ENCODE results near the gene CRKL. TPM values are rescaled to one million over a fixed set of nuclear protein-coding genes. Genes with fewer than 3 reads are reported as not detected.

The CRKL gene, protein sequence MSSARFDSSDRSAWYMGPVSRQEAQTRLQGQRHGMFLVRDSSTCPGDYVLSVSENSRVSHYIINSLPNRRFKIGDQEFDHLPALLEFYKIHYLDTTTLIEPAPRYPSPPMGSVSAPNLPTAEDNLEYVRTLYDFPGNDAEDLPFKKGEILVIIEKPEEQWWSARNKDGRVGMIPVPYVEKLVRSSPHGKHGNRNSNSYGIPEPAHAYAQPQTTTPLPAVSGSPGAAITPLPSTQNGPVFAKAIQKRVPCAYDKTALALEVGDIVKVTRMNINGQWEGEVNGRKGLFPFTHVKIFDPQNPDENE
- polyA plus RNA-seq (2013) = 31.5 TPM

GRCh38 chr22:20916916-20917810 lies at the start of gene CRKL:
TSS of gene CRKL (plus strand) at chr22:20917407. CDS start at chr22:20917935, 528 bp downstream.
- CTCF ChIA-PET = interaction anchor here (1.6 kb wide), 1 partner anchor 25 kb away, joined by 5 read pairs; no protein-coding TSS in a partner anchor
- Histone ChIP-seq H3K9me3 (ENCODE audit: control extremely low read depth in 1 of 5, control insufficient read depth in 4 of 5, insufficient read depth in 2 of 5, low read depth in 1 of 5, low read length in 4 of 5) (no peaks in the 10 kb centered on the region), H3K27me3 (replicated peaks in 2 of 5; ENCODE audit: control insufficient read depth in 4 of 5, insufficient read depth in 5 of 5, low read length in 4 of 5) (no peaks in the 10 kb centered on the region), H3K4me3 (ENCODE audit: control insufficient read depth in 1 of 7, extremely low read depth in 1 of 7, insufficient read depth in 4 of 7, low read depth in 2 of 7, low read length in 6 of 7) (peak within 1 kb of the TSS; percentile 92 to 99 (median 98)), H3K36me3 (ENCODE audit: control insufficient read depth in 4 of 4, insufficient read depth in 4 of 4, low read length in 3 of 4) (peaks cover 0 to 10% (median under 1%) of the 10 kb centered on the region in 4 experiments), H3K4me1 (ENCODE audit: control extremely low read depth in 1 of 4, control insufficient read depth in 4 of 4, insufficient read depth in 4 of 4, low read length in 3 of 4) (peaks cover 12 to 35% (median 27%) of the 10 kb centered on the region in 4 experiments), H3K27ac (ENCODE audit: insufficient read depth in 1 of 2, low read depth in 1 of 2, low read length in 2 of 2, poor library complexity in 1 of 2, severe bottlenecking in 2 of 2) (peak within 1 kb of the TSS; percentile 88 to 96)
- 0% methylated on average over 73 of the region's 92 CpGs for WGBS (ENCODE audit: insufficient coverage)
- POLR2A ChIA-PET = interaction anchor here (0.5 to 1.2 kb wide), 5 partner anchors 10 to 87 kb away, joined by 3 to 7 read pairs (median 3); no protein-coding TSS in a partner anchor
- peak; percentile 97 to 99 (median 98) for DNase-seq

- WGBS (ENCODE audit: insufficient coverage) = 87% methylated on average over 6 of the region's 7 CpGs
- no peak overlapping the region for H3K4me3 ChIP-seq (ENCODE audit: control insufficient read depth in 1 of 7, extremely low read depth in 1 of 7, insufficient read depth in 4 of 7, low read depth in 2 of 7, low read length in 6 of 7)
- CTCF ChIA-PET = interaction anchor here (0.6 to 3.0 kb wide), 12 partner anchors 9 to 43 kb away, joined by 3 to 17 read pairs (median 3); partner anchors contain the start of gene SNAP29
- no peaks in the 10 kb centered on the region for H3K27me3 ChIP-seq (replicated peaks in 2 of 5; ENCODE audit: control insufficient read depth in 4 of 5, insufficient read depth in 5 of 5, low read length in 4 of 5)
- H3K36me3 ChIP-seq (ENCODE audit: control insufficient read depth in 4 of 4, insufficient read depth in 4 of 4, low read length in 3 of 4) = peaks cover 2 to 36% (median 16%) of the 10 kb centered on the region in 4 experiments
- H3K4me1 ChIP-seq (ENCODE audit: control extremely low read depth in 1 of 4, control insufficient read depth in 4 of 4, insufficient read depth in 4 of 4, low read length in 3 of 4) = peaks cover 0 to 30% (median 16%) of the 10 kb centered on the region in 4 experiments
- H3K27ac ChIP-seq (ENCODE audit: insufficient read depth in 1 of 2, low read depth in 1 of 2, low read length in 2 of 2, poor library complexity in 1 of 2, severe bottlenecking in 2 of 2) = peak overlapping the region in 1 of 2 experiments; percentile 85
- POLR2A ChIA-PET = interaction anchor here (1.0 kb wide), 1 partner anchor 12 kb away, joined by 4 read pairs; no protein-coding TSS in a partner anchor
- no peaks in the 10 kb centered on the region for H3K9me3 ChIP-seq (ENCODE audit: control extremely low read depth in 1 of 5, control insufficient read depth in 4 of 5, insufficient read depth in 2 of 5, low read depth in 1 of 5, low read length in 4 of 5)
- DNase-seq = no peak
Observed at GRCh38 chr22:20868025-20868962, 48.9 kb upstream of the CRKL start.

GRCh38 chr22:20869234-20869633 lies 48.0 kb upstream of the CRKL start:
- WGBS (ENCODE audit: insufficient coverage) = 96% methylated on average over 2 of the region's 2 CpGs
- Histone ChIP-seq H3K27ac (ENCODE audit: insufficient read depth in 1 of 2, low read depth in 1 of 2, low read length in 2 of 2, poor library complexity in 1 of 2, severe bottlenecking in 2 of 2) (peak overlapping the region in 1 of 2 experiments; percentile 85), H3K9me3 (ENCODE audit: control extremely low read depth in 1 of 5, control insufficient read depth in 4 of 5, insufficient read depth in 2 of 5, low read depth in 1 of 5, low read length in 4 of 5) (no peaks in the 10 kb centered on the region), H3K27me3 (replicated peaks in 2 of 5; ENCODE audit: control insufficient read depth in 4 of 5, insufficient read depth in 5 of 5, low read length in 4 of 5) (no peaks in the 10 kb centered on the region), H3K36me3 (ENCODE audit: control insufficient read depth in 4 of 4, insufficient read depth in 4 of 4, low read length in 3 of 4) (peaks cover 2 to 33% (median 17%) of the 10 kb centered on the region in 4 experiments), H3K4me3 (ENCODE audit: control insufficient read depth in 1 of 7, extremely low read depth in 1 of 7, insufficient read depth in 4 of 7, low read depth in 2 of 7, low read length in 6 of 7) (no peak overlapping the region), H3K4me1 (ENCODE audit: control extremely low read depth in 1 of 4, control insufficient read depth in 4 of 4, insufficient read depth in 4 of 4, low read length in 3 of 4) (peaks cover 0 to 21% (median 15%) of the 10 kb centered on the region in 4 experiments)
- no peak for DNase-seq
- ChIA-PET POLR2A (no interaction called here), CTCF (interaction anchor here (1.0 to 2.4 kb wide), 5 partner anchors 10 to 23 kb away, joined by 3 to 11 read pairs (median 3); no protein-coding TSS in a partner anchor)

- H3K9me3 ChIP-seq (ENCODE audit: control extremely low read depth in 1 of 5, control insufficient read depth in 4 of 5, insufficient read depth in 2 of 5, low read depth in 1 of 5, low read length in 4 of 5) = no peaks in the 10 kb centered on the region
- 100% methylated on average over 3 of the region's 3 CpGs for WGBS (ENCODE audit: insufficient coverage)
- ChIA-PET POLR2A (no interaction called here), CTCF (no interaction called here)
- no peaks in the 10 kb centered on the region for H3K27me3 ChIP-seq (replicated peaks in 2 of 5; ENCODE audit: control insufficient read depth in 4 of 5, insufficient read depth in 5 of 5, low read length in 4 of 5)
- H3K27ac ChIP-seq (ENCODE audit: insufficient read depth in 1 of 2, low read depth in 1 of 2, low read length in 2 of 2, poor library complexity in 1 of 2, severe bottlenecking in 2 of 2) = no peak overlapping the region
- no peaks in the 10 kb centered on the region for H3K4me1 ChIP-seq (ENCODE audit: control extremely low read depth in 1 of 4, control insufficient read depth in 4 of 4, insufficient read depth in 4 of 4, low read length in 3 of 4)
- H3K4me3 ChIP-seq (ENCODE audit: control insufficient read depth in 1 of 7, extremely low read depth in 1 of 7, insufficient read depth in 4 of 7, low read depth in 2 of 7, low read length in 6 of 7) = no peak overlapping the region
- no peak for DNase-seq
- peaks cover 2 to 46% (median 28%) of the 10 kb centered on the region in 4 experiments for H3K36me3 ChIP-seq (ENCODE audit: control insufficient read depth in 4 of 4, insufficient read depth in 4 of 4, low read length in 3 of 4)
Observed at GRCh38 chr22:20873214-20873613, 44.0 kb upstream of the CRKL start.

GRCh38 chr22:20875296-20875695 lies 41.9 kb upstream of the CRKL start:
- no peak for DNase-seq
- WGBS (ENCODE audit: insufficient coverage) = 100% methylated on average over 1 of the region's 1 CpG
- CTCF ChIA-PET = interaction anchor here (1.2 to 2.0 kb wide), 3 partner anchors 10 to 57 kb away, joined by 3 to 8 read pairs (median 3); no protein-coding TSS in a partner anchor
- Histone ChIP-seq H3K4me1 (ENCODE audit: control extremely low read depth in 1 of 4, control insufficient read depth in 4 of 4, insufficient read depth in 4 of 4, low read length in 3 of 4) (no peaks in the 10 kb centered on the region), H3K9me3 (ENCODE audit: control extremely low read depth in 1 of 5, control insufficient read depth in 4 of 5, insufficient read depth in 2 of 5, low read depth in 1 of 5, low read length in 4 of 5) (no peaks in the 10 kb centered on the region), H3K4me3 (ENCODE audit: control insufficient read depth in 1 of 7, extremely low read depth in 1 of 7, insufficient read depth in 4 of 7, low read depth in 2 of 7, low read length in 6 of 7) (no peak overlapping the region), H3K36me3 (ENCODE audit: control insufficient read depth in 4 of 4, insufficient read depth in 4 of 4, low read length in 3 of 4) (peaks cover 2 to 42% (median 28%) of the 10 kb centered on the region in 4 experiments), H3K27ac (ENCODE audit: insufficient read depth in 1 of 2, low read depth in 1 of 2, low read length in 2 of 2, poor library complexity in 1 of 2, severe bottlenecking in 2 of 2) (no peak overlapping the region), H3K27me3 (replicated peaks in 2 of 5; ENCODE audit: control insufficient read depth in 4 of 5, insufficient read depth in 5 of 5, low read length in 4 of 5) (no peaks in the 10 kb centered on the region)
- POLR2A ChIA-PET = no interaction called here

DNA sequence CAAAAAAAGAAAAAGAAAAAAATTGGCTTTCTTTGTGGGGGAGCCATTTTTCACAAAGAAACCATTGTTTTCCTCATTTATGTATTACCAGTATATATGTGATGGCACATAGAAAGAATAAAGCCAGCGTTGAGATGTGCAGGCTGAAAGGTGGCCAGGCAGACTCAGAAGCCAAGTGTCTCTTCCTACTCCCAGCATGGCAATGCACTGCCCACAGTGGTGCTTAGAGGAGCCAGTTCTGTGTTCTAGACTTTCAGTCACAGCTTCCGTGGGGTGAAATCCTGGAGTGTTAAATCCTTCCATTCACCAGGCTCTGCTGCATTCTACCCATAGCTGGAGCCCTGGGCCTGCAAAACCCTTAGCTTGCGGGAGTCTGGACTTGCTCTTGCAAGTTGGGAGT lies 39.5 kb upstream of the CRKL start:
- no peak overlapping the region for H3K27ac ChIP-seq (ENCODE audit: insufficient read depth in 1 of 2, low read depth in 1 of 2, low read length in 2 of 2, poor library complexity in 1 of 2, severe bottlenecking in 2 of 2)
- 100% methylated on average over 2 of the region's 3 CpGs for WGBS (ENCODE audit: insufficient coverage)
- H3K27me3 ChIP-seq (replicated peaks in 2 of 5; ENCODE audit: control insufficient read depth in 4 of 5, insufficient read depth in 5 of 5, low read length in 4 of 5) = no peaks in the 10 kb centered on the region
- ChIA-PET POLR2A (no interaction called here), CTCF (interaction anchor here (1.2 kb wide), 1 partner anchor 14 kb away, joined by 3 read pairs; no protein-coding TSS in a partner anchor)
- H3K4me1 ChIP-seq (ENCODE audit: control extremely low read depth in 1 of 4, control insufficient read depth in 4 of 4, insufficient read depth in 4 of 4, low read length in 3 of 4) = no peaks in the 10 kb centered on the region
- no peak overlapping the region for H3K4me3 ChIP-seq (ENCODE audit: control insufficient read depth in 1 of 7, extremely low read depth in 1 of 7, insufficient read depth in 4 of 7, low read depth in 2 of 7, low read length in 6 of 7)
- no peaks in the 10 kb centered on the region for H3K9me3 ChIP-seq (ENCODE audit: control extremely low read depth in 1 of 5, control insufficient read depth in 4 of 5, insufficient read depth in 2 of 5, low read depth in 1 of 5, low read length in 4 of 5)
- peaks cover 9 to 51% (median 44%) of the 10 kb centered on the region in 4 experiments for H3K36me3 ChIP-seq (ENCODE audit: control insufficient read depth in 4 of 4, insufficient read depth in 4 of 4, low read length in 3 of 4)
- no peak for DNase-seq

Measured in common myeloid progenitor, CD34-positive (primary cell).